T1000 (cell line): ENCODE results near the gene CEACAM16.
"Not testable (repeated sequence)": the region's sequence is repeated elsewhere in the genome, so short reads cannot be mapped to it uniquely, and the experiment has no call there.

ENCODE experiments used
- DNase-seq: peaks from one replicate; lab custom pipeline; 2025; ENCODE audit warnings: mixed read lengths; lab: John Stamatoyannopoulos, UW

The CEACAM16 gene

GRCh38 chr19:44677019-44677811, 21.7 kb upstream of the CEACAM16 start:
- DNase-seq: peak; percentile 58

DNA sequence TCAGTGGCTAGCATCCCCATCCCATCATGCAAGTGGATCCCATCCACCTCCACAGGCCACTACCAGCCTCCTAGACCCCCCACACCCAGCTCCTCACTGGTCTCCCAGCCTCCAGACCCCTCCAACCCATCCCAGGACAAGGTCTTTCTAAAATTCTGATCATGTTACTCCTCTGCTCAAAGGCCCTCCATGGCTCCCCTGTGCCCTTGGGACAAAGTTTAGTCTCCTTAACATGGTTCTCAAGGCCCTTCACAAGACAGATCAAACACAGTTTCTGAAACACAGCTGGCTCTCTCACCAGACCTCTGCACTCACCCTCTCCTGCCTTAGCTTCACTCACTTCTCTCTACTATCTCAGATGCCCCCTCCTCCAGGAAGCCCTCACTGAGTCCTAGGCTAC, 18.4 kb upstream of the CEACAM16 start:
- no peak for DNase-seq

DNA sequence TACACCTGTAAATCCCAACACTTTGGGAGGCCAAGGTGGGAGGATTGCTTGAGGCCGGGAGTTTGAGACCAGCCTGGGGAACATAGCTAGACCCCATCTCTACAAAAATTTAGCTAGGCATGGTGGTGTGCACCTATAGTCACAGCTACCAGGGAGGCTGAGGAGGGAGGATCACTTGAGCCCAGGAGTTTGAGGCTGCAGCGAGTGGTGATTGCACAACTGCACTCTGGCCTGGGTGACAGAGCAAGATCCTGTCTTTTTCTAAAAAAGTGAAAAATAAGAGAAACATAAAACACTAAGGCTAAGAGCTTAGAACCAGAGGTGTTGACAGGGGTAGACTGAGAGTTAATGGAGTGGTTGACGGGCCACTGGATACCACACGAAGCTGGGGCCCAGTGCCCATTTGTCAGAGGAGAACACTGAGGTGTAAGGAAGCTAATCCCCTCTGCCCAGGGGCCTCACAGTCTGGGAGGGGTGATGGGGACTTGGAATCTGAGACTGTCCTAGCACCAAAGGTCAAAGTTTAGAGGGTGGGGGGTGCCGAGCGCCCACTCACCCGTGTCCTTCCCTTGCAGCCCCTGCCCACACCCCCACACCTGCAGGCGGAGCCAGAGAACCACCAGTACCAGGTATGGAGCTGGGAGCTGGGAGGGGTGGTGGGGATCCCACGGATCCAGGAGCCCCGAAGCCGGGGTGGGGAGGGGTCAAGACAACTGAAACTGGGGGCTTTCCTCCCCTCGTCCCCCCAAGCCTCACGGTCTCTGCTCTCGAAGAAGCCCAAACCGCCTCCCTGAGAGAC, 16.8 kb upstream of the CEACAM16 start:
- DNase-seq: no peak

- DNase-seq: no peak
Measured at GRCh38 chr19:44682807-44683206, 16.1 kb upstream of the CEACAM16 start.

DNA sequence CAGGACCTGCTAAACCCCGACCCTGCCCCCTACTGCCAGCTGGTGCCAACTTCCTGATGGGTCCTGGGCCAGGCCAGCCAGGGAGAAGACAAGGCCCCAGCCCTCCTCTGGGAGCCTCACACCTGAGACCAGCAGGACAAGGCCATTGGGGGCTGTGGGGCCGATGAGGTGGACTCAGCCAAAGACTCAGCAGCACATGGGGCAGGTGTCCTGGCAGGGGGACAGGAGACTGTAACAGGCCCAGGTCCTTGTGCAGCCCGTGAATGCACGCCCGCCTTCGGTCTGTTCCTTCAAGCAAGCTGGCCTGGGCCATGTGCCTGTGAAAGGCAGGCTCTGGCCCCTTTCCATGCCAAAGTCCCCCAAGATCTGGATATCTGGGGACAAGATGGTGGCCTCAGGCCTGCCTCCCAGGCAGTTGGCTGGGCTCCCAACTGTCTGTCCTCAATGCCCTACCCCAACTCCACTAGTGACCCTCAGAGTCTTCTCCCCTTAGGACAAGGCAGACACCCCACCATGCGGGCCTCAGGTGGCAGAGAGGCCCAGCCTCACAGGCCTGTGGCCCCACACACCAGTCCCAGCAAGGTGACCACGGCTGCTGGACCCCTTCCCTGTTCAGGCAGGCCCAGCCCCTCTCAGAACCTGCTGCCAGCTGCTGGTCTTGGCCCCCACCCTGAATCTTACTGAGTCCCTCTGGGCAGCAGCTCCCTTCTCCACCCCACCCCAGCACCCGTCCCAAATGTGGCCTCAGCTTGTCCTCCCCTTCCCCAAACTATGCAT, 15.3 kb upstream of the CEACAM16 start:
- DNase-seq: no peak

- DNase-seq: not testable (repeated sequence)
Measured at GRCh38 chr19:44684396-44684795, 14.6 kb upstream of the CEACAM16 start.

DNA sequence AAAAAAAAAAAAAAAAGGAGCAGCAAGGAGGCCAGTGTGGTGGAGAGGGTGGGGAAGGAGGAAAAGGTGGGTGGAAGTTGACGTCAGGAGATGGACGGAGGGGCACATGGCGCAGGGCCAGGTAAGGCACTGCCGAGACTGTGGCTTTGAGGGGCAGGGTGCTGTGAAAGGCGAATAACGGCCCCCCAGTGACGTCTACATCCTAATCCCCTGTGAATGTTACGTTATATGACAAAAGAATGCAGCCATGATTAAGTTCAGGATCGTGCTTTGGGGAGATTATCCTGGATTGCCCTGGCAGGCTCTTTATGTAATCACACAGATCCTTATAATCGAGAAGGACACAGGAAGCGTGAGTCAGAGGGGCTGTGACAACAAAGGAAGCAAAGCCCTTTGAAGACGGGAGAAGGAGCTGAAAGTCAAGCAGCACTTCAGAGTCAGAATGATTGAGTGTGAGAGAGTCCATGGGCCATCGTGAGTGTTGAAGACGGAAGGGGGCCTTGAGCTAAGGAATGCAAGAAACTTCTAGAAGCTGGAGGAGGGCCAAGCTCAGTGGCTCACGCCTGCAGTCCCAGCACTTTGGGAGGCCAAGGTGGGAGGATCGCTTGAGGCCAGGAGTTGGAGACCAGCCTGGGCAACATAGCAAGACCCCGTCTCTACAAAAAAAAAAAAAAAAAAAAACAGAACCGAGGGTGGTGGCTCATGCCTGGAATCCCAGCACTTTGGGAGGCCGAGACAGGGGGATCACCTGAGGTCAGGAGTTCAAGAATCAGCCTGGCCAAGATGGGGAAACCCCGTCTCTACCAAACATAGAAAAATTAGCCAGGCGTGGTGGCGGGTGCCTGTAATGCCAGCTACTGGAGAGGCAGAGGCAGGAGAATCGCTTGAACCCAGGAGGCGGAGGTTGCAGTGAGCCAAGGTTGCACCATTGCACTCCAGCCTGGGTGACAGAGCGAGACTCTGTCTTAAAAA, 13.8 kb upstream of the CEACAM16 start:
- peak; percentile 37 for DNase-seq

DNA sequence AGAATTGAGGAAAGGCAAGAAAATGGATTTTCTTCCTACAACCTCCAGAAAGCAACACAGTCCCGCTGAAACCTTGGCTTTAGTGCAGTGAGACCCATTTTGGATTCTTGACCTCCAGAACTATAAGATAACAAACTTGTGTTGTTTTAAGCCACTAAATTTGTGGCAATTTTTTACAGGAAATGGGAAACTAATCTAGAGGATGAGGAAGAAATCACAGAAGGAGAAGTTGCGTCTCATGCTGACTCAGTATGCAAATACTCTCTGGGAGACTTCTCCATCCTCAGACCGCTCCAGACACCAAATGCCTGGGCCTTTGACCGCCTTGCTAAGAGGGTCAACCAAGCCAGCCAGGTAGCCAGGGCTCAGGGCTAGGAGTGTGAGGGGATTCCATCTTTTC, 13.1 kb upstream of the CEACAM16 start:
- no peak for DNase-seq

GRCh38 chr19:44686896-44687295, 12.1 kb upstream of the CEACAM16 start:
- no peak for DNase-seq

DNA sequence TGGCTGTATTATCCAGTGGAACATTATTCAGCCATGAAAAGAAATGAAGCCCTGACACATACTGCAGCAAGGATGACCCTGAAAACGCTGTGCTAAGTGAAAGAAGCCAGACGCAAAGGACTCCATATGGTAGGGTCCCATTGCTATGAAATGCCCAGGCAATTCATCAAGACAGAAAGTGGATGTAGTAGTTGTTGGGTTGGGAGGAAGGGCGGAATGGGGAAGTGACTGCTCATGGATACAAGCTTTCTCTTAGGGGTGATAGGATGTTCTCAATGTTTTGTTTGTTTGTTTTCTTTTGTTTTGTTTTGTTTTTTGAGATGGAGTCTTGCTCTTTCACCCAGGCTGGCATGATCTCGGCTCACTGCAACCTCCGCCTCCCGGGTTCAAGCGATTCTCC, 11.1 kb upstream of the CEACAM16 start:
- no peak for DNase-seq

DNA sequence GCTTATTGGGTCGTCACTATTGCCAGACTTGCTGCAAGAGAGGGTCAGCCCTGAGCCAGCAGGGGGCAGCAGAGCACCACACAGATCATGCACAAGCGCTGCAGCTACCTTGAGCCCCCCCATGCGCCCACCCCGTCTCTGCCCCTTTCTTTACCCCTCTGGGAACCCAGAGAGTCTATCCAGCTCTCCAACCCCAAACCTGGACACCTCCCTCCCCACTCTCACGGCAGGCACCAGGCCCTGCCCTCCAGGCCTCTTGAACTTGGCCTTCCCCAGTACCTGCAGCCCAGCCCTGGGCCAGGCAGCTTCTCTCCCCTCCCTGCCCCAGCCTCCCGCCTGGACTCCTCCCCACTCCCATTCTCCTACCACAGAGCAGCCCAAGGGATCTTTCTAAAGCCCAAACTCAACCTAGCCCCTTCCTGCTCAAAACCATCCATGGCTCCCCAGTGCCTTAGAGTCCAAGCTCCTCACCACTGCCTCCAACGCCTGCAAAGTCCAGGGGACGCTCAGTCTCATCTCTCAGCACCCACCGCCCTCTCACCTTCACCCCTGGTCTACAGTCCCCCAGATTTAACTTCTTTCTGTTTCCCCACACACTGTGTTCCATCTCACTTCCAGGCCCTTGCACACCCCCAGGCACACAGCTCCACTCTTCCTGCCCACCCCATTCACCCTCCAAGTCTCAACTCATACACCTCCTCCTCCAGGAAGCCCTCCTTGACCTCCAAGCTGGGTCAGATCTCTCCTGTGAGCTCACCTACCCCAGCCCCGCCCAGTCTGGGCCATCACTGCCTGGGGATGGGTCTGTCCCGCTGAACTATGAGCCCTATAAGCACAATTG, 9.4 kb upstream of the CEACAM16 start:
- DNase-seq: peak; percentile 32

DNA sequence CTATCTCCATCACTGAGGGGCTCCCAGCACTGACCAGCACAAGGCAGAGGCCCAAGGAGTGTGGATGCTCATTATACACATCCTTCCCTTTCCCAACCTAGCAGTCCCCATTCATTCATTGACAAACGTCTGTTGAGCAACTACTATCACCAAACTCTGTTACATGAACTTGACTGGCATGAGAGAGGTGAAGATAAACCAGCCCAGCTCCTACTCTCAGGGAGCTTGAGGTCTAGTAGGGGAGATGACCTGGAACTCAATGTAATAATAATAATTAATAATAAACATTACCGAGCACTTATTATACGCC, 8.9 kb upstream of the CEACAM16 start:
- no peak for DNase-seq

DNA sequence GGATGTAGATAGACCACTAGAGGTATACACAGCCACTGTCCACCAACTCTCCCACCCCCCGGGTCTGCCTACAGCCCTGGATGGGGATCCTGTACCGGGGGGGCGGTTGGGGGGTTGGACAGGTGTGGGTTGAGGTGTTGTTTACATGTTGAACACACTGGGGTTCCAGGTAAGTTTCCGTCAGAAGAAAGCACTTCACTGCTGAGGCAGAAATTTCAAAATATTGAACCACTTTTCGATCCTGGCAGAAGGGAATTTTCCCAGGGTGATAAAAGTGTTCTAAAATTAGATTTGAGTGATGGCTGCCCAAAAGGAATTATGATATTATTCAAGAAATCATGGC, 6.6 kb upstream of the CEACAM16 start:
- DNase-seq: no peak

DNA sequence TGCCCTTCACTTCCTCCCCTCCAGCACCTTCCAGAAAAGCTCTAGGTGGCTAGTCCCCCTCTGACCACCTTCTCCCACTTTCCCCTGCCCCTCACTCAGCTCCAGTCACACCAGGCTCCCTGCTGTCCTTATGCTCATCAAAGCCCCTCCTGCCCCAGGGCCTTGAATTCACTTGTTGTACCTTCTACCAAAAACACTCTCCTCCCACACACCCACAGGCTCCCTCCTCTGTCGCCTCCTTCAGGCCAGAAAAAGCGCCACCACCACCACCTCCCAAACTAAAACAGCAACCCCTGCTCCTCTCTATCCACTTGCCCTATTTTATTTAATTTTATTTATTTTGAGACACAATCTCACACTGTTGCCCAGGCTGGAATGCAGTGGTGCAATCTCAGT, 4.8 kb upstream of the CEACAM16 start:
- DNase-seq: no peak

GRCh38 chr19:44696939-44697669, 1.8 kb upstream of the CEACAM16 start:
- no peak for DNase-seq

DNA sequence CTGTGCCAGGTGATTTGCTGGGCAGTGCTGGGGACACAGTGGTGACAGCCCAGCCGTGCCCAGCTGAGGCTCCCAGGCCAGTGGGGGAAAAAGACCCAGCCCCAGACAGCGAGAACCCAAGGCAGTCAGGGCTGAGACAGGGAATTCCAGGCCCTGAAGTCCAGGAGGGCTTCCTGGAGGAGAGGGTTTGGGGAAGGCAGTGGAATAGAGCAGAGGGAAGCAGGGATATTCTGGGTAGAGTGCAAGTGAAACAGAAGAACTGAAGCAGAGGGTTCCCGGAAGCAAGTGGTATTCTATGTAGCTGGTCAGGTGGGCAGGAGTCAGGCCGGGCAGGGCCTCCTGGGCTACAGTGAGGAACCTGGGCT, 1.3 kb upstream of the CEACAM16 start:
- DNase-seq: no peak

- DNase-seq: no peak
Measured at GRCh38 chr19:44700547-44700946, 1.6 kb downstream of the CEACAM16 start.

DNA sequence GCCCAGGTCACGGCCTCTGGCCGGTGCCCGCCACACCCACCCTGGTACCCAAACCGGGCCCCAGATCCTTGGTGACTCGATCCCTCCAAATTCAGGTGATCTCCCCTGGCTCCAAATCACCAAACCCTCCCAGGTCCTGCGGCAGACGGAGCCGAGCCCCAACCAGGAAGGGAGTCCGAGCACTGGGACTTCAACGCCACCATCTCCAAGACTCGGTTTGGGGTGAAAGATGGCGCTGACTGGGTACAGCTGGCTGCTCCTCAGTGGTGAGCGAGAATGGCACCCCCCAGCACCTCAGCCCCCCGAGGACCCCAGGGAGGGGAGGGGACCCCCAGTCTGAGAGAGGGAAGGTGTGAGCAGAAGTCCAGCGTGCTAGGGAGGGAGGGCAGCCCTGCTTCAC, 2.3 kb downstream of the CEACAM16 start:
- DNase-seq: no peak

DNA sequence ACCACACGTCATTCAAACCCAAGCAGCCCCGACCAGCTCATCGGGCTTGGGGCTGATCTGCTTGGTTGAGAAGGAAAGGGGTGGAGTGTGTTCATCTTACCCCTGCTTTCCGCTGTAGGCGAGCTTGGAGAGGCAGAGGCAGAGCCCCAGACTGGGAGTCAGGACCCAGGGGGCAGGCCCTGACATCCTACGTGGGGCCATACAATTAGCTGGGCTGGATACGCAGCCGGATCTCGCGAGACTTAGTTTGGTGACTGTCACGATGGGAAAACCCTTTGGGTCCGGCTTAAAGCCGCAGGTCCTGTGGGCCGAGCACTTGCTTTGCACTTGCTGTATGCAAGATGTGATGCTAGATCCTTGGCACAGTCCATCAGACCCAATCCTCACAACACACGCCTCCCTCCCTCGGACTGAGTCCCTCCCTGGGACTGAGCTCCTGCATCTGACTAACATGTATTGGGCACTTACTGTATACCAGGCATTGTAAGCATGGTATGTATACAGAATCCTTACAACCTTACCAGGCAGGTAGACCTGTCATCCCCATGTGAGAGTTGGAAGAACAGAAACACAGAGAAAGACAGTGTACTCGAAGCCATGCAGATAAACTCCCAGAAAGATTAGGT, 3.7 kb downstream of the CEACAM16 start:
- no peak for DNase-seq
